Measurements from ENCODE around the gene CD99. TPM values are rescaled to one million over a fixed set of nuclear protein-coding genes. Genes with fewer than 3 reads are reported as not detected.
A peak's percentile ranks its signal among the peaks of the same experiment; 100 is the strongest.

CD99 gene
- total and polyA plus RNA-seq, 12 donors: 89.4 to 266 (median 184) TPM

- H3K27ac ChIP-seq: no peak overlapping the region
- no peaks in the 10 kb centered on the region for H3K27me3 ChIP-seq
- H3K36me3 ChIP-seq (replicated peaks in 1 of 2): no peaks in the 10 kb centered on the region
- H3K9me3 ChIP-seq (replicated peaks in 1 of 3): no peaks in the 10 kb centered on the region
- no peak for DNase-seq
- intact Hi-C loops (cut with DNase I): no loop called here
- no peak overlapping the region for H3K4me3 ChIP-seq
- 69 to 88% (median 78%) methylated on average over 12 to 14 of the region's 14 CpGs for WGBS, 4 donors
- TF ChIP-seq CTCF (IDR thresholded peaks at IDR 0.05) (no peak), POLR2A (IDR thresholded peaks at IDR 0.05) (no peak)
- H3K4me1 ChIP-seq (replicated peaks in 1 of 2): peaks cover 12 to 20% of the 10 kb centered on the region in 2 donors
Observed at GRCh38 chrX:2703991-2704369, 12.9 kb downstream of the CD99 start.

GRCh38 chrX:2705046-2705832 is 14.1 kb downstream of the CD99 start:
- peak in 2 of 7 donors; percentile 42 to 67 for DNase-seq
- H3K4me3 ChIP-seq: no peak overlapping the region
- 70 to 79% (median 75%) methylated on average over 18 of the region's 18 CpGs for WGBS, 4 donors

GRCh38 chrX:2707334-2707760 is 16.3 kb downstream of the CD99 start:
- Histone ChIP-seq H3K27me3 (no peaks in the 10 kb centered on the region), H3K4me1 (replicated peaks in 1 of 2) (peaks cover 12 to 37% of the 10 kb centered on the region in 2 donors), H3K9me3 (replicated peaks in 1 of 3) (no peaks in the 10 kb centered on the region), H3K4me3 (no peak overlapping the region), H3K36me3 (replicated peaks in 1 of 2) (no peaks in the 10 kb centered on the region), H3K27ac (peak overlapping the region in 2 of 5 donors; percentile 45 to 57)
- TF ChIP-seq CTCF (IDR thresholded peaks at IDR 0.05) (no peak), POLR2A (IDR thresholded peaks at IDR 0.05) (no peak)
- intact Hi-C loops (cut with DNase I): no loop called here
- WGBS, 4 donors: 5 to 20% (median 9%) methylated on average over 5 to 12 of the region's 12 CpGs
- DNase-seq: peak; percentile 38 to 89 (median 75)

More at GRCh38 chrX:2705046-2705832, 14.1 kb downstream of the CD99 start:
- no peaks in the 10 kb centered on the region for H3K36me3 ChIP-seq (replicated peaks in 1 of 2)
- H3K27ac ChIP-seq: peak overlapping the region in 1 of 5 donors; percentile 12
- TF ChIP-seq CTCF (IDR thresholded peaks at IDR 0.05) (no peak), POLR2A (IDR thresholded peaks at IDR 0.05) (no peak)
- no peaks in the 10 kb centered on the region for H3K9me3 ChIP-seq (replicated peaks in 1 of 3)
- H3K27me3 ChIP-seq: no peaks in the 10 kb centered on the region
- peaks cover 12 to 33% of the 10 kb centered on the region in 2 donors for H3K4me1 ChIP-seq (replicated peaks in 1 of 2)
- intact Hi-C loops (cut with DNase I): no loop called here

GRCh38 chrX:2708021-2708420 is 16.9 kb downstream of the CD99 start:
- Histone ChIP-seq H3K9me3 (replicated peaks in 1 of 3) (no peaks in the 10 kb centered on the region), H3K27me3 (no peaks in the 10 kb centered on the region), H3K27ac (peak overlapping the region in 4 of 5 donors; percentile 7 to 57 (median 32)), H3K36me3 (replicated peaks in 1 of 2) (no peaks in the 10 kb centered on the region), H3K4me3 (no peak overlapping the region), H3K4me1 (replicated peaks in 1 of 2) (peaks cover 12 to 37% of the 10 kb centered on the region in 2 donors)
- intact Hi-C loops (cut with DNase I): no loop called here
- TF ChIP-seq CTCF (IDR thresholded peaks at IDR 0.05) (peak in 3 of 6 experiments; percentile 3 to 21 (median 11)), POLR2A (IDR thresholded peaks at IDR 0.05) (no peak)
- 32 to 57% (median 41%) methylated on average over 6 of the region's 6 CpGs for WGBS, 4 donors
- peak in 1 of 7 donors; percentile 19 for DNase-seq

All from adrenal gland (tissue), 12 donors.